ENCODE results near the gene TMEM182.

DNA sequence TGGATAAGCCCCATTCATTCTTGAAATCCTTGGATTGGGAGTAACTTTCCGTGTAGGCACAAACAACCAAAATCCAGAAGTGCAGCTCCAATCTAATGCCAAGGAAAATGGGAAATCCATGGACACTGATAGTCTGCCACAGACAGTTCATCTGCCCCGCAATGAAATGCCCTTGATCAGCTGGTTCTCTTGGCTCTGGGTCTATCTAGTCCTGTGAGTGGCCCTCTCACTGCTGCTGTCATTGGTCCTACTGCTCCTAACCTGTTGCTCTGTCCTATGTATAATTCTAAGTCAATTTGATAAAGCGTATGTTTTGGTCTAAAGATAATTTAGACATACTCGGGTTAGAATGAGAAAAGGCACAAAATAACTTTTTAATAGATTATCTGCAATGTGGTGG lies 13.7 kb upstream of the TMEM182 start:
- TF ChIP-seq, protein P1, sequence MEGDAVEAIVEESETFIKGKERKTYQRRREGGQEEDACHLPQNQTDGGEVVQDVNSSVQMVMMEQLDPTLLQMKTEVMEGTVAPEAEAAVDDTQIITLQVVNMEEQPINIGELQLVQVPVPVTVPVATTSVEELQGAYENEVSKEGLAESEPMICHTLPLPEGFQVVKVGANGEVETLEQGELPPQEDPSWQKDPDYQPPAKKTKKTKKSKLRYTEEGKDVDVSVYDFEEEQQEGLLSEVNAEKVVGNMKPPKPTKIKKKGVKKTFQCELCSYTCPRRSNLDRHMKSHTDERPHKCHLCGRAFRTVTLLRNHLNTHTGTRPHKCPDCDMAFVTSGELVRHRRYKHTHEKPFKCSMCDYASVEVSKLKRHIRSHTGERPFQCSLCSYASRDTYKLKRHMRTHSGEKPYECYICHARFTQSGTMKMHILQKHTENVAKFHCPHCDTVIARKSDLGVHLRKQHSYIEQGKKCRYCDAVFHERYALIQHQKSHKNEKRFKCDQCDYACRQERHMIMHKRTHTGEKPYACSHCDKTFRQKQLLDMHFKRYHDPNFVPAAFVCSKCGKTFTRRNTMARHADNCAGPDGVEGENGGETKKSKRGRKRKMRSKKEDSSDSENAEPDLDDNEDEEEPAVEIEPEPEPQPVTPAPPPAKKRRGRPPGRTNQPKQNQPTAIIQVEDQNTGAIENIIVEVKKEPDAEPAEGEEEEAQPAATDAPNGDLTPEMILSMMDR (IDR thresholded peaks at IDR 0.05; ENCODE audit: poor library complexity, severe bottlenecking): no peak
- TF ChIP-seq POLR2AphosphoS5 (IDR thresholded peaks at IDR 0.05): no peak
- TF ChIP-seq SMC3 (conservative IDR thresholded peaks at IDR 0.05; ENCODE audit: poor library complexity): no peak
- TF ChIP-seq, protein P2, sequence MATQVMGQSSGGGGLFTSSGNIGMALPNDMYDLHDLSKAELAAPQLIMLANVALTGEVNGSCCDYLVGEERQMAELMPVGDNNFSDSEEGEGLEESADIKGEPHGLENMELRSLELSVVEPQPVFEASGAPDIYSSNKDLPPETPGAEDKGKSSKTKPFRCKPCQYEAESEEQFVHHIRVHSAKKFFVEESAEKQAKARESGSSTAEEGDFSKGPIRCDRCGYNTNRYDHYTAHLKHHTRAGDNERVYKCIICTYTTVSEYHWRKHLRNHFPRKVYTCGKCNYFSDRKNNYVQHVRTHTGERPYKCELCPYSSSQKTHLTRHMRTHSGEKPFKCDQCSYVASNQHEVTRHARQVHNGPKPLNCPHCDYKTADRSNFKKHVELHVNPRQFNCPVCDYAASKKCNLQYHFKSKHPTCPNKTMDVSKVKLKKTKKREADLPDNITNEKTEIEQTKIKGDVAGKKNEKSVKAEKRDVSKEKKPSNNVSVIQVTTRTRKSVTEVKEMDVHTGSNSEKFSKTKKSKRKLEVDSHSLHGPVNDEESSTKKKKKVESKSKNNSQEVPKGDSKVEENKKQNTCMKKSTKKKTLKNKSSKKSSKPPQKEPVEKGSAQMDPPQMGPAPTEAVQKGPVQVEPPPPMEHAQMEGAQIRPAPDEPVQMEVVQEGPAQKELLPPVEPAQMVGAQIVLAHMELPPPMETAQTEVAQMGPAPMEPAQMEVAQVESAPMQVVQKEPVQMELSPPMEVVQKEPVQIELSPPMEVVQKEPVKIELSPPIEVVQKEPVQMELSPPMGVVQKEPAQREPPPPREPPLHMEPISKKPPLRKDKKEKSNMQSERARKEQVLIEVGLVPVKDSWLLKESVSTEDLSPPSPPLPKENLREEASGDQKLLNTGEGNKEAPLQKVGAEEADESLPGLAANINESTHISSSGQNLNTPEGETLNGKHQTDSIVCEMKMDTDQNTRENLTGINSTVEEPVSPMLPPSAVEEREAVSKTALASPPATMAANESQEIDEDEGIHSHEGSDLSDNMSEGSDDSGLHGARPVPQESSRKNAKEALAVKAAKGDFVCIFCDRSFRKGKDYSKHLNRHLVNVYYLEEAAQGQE (IDR thresholded peaks at IDR 0.05; ENCODE audit: borderline replicate concordance): no peak
- no peak for TF ChIP-seq EP300 (conservative IDR thresholded peaks at IDR 0.05; ENCODE audit: poor library complexity, severe bottlenecking)
- no peak for TF ChIP-seq EZH2 (IDR thresholded peaks at IDR 0.05; ENCODE audit: borderline replicate concordance, insufficient read depth, low read length, poor library complexity, severe bottlenecking)

Measured in neural cell (in vitro differentiated cells).